ENCODE data around the gene P4HA1. TPM values are rescaled to one million over a fixed set of nuclear protein-coding genes. Genes with fewer than 3 reads are reported as not detected.

Gene P4HA1
- total and polyA plus RNA-seq, 9 of the 15 experiments (the other 6 are each of a cell fraction or from before 2014, with no cell fraction given), result 20.2 to 177 (median 28.6) TPM

DNA sequence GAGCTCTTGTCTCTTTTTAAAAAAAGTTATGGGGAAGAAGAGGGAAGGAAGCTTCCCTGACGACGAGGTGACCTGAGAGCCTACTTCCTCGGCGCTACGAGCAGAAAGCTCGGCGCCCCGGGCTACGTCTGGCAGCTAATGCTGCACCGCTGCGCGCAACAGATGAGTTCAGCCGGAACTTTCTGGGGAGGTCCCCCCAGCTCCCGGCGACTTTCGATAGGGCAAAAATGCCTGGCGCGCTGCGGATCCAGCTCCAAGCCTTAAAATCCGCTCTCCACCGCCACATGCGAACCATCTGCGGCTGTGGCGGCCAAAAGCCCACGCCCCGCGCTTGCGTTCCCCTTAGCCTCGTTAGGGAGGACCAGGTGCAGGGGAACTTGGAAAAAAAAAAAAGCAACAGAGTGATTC is 621 bp downstream of the P4HA1 start (continued):
- TF ChIP-seq ZBTB8A (IDR thresholded peaks at IDR 0.05; ENCODE audit: partially characterized antibody) (no peak), RBM22 (IDR thresholded peaks at IDR 0.05; ENCODE audit: low read depth, low read length, poor library complexity, severe bottlenecking) (no peak), FOXP4 (CRISPR knock-in tag; IDR thresholded peaks at IDR 0.05; ENCODE audit: borderline replicate concordance) (0 out of 2 replicates have a peak, but pooled peaks have one; percentile 25), ZNF224 (CRISPR knock-in tag; IDR thresholded peaks at IDR 0.05) (peak; percentile 38; the same call in 1 of the 2 replicates), FOS (IDR thresholded peaks at IDR 0.05; ENCODE audit: extremely low read depth, insufficient read length) (no peak), SNRNP70 (optimal IDR thresholded peaks at IDR 0.05; ENCODE audit: low read depth, low read length) (no peak), ARID3B (CRISPR knock-in tag; IDR thresholded peaks at IDR 0.05; ENCODE audit: borderline replicate concordance) (no peak), ZNF23 (CRISPR knock-in tag; IDR thresholded peaks at IDR 0.05) (no peak), WHSC1 (IDR thresholded peaks at IDR 0.05; ENCODE audit: low read length) (no peak), E2F8 (IDR thresholded peaks at IDR 0.05; ENCODE audit: low read depth, partially characterized antibody) (no peak), FOSL1 (tag; conservative IDR thresholded peaks at IDR 0.05) (peak; percentile 40)
- TF ChIP-seq, protein P1, sequence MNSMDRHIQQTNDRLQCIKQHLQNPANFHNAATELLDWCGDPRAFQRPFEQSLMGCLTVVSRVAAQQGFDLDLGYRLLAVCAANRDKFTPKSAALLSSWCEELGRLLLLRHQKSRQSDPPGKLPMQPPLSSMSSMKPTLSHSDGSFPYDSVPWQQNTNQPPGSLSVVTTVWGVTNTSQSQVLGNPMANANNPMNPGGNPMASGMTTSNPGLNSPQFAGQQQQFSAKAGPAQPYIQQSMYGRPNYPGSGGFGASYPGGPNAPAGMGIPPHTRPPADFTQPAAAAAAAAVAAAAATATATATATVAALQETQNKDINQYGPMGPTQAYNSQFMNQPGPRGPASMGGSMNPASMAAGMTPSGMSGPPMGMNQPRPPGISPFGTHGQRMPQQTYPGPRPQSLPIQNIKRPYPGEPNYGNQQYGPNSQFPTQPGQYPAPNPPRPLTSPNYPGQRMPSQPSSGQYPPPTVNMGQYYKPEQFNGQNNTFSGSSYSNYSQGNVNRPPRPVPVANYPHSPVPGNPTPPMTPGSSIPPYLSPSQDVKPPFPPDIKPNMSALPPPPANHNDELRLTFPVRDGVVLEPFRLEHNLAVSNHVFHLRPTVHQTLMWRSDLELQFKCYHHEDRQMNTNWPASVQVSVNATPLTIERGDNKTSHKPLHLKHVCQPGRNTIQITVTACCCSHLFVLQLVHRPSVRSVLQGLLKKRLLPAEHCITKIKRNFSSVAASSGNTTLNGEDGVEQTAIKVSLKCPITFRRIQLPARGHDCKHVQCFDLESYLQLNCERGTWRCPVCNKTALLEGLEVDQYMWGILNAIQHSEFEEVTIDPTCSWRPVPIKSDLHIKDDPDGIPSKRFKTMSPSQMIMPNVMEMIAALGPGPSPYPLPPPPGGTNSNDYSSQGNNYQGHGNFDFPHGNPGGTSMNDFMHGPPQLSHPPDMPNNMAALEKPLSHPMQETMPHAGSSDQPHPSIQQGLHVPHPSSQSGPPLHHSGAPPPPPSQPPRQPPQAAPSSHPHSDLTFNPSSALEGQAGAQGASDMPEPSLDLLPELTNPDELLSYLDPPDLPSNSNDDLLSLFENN (IDR thresholded peaks at IDR 0.05; ENCODE audit: low read depth in 2 of 2, low read length in 2 of 2), result no peak
- TF ChIP-seq, protein P2, sequence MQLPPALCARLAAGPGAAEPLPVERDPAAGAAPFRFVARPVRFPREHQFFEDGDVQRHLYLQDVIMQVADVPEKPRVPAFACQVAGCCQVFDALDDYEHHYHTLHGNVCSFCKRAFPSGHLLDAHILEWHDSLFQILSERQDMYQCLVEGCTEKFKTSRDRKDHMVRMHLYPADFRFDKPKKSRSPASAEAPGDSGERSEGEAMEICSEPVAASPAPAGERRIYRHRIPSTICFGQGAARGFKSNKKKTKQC (CRISPR knock-in tag; IDR thresholded peaks at IDR 0.05), result no peak
